ENCODE measurements around the gene STK36.

GRCh38 chr2:218648787-218649100 is 23.1 kb upstream of the STK36 start:
- TF ChIP-seq CTCF (IDR thresholded peaks at IDR 0.05; ENCODE audit: insufficient read depth, low read length): no peak
- no peak for TF ChIP-seq POLR2AphosphoS5 (IDR thresholded peaks at IDR 0.05; ENCODE audit: low read depth)
- no peak for TF ChIP-seq REST (IDR thresholded peaks at IDR 0.05; ENCODE audit: insufficient replicate concordance, low read depth)
- no peak for TF ChIP-seq GABPA (IDR thresholded peaks at IDR 0.05; ENCODE audit: low read depth)
- TF ChIP-seq SPI1 (IDR thresholded peaks at IDR 0.05; ENCODE audit: borderline replicate concordance, low read depth): no peak
